ENCODE results near the gene CSAD.

DNA sequence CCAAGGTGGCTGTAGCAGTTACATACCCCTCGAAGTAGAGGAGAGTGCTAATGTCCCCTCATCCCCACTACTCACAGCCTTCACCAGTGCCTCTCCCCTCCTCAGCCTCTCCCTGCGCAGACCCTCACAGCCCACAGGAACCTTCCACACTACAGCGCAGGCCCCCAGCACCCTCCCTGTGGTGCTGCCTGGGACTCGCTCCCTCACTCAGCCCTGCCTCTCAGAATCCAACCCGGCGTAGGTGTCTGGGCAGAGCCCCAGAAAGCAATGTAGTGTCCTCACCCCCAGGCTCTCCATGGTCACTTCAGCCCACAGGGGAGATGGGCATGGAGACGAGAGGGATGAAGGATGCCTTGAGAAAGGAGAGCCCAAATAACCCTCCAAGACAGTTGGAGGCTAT, 11.1 kb downstream of the CSAD start:
- TF ChIP-seq EZH2 (IDR thresholded peaks at IDR 0.05): no peak
- no peak for TF ChIP-seq POLR2AphosphoS5 (IDR thresholded peaks at IDR 0.05; ENCODE audit: borderline replicate concordance, low read depth, low read length)

All from SK-N-MC (cell line).